NCI-H1417 treated with DMSO at 0.1 percent for 48 hours (cell line): Measurements from ENCODE around the gene GABRR1.
"Not testable (repeated sequence)": the region's sequence is repeated elsewhere in the genome, so short reads cannot be mapped to it uniquely, and the experiment has no call there.

Experiments
- DNase-seq: peaks from one replicate; lab custom pipeline; 2025; lab: John Stamatoyannopoulos, UW

Gene GABRR1

GRCh38 chr6:89217299-89217910 is at the start of gene GABRR1:
TSS of gene GABRR1 (minus strand) at chr6:89217358. CDS start at chr6:89217322, 36 bp downstream.
- no peak for DNase-seq

GRCh38 chr6:89264296-89264695 is 47.1 kb upstream of the GABRR1 start:
- no peak for DNase-seq

- DNase-seq, result no peak
Observed at GRCh38 chr6:89260832-89261231, 43.7 kb upstream of the GABRR1 start.

GRCh38 chr6:89260310-89260709 is 43.2 kb upstream of the GABRR1 start:
- DNase-seq, result no peak

- no peak for DNase-seq
Observed at GRCh38 chr6:89258912-89259311, 41.8 kb upstream of the GABRR1 start.

- DNase-seq, result no peak
Observed at GRCh38 chr6:89257781-89258180, 40.6 kb upstream of the GABRR1 start.

GRCh38 chr6:89257346-89257745 is 40.2 kb upstream of the GABRR1 start:
- DNase-seq, result no peak

GRCh38 chr6:89255417-89255816 is 38.3 kb upstream of the GABRR1 start:
- no peak for DNase-seq

GRCh38 chr6:89254569-89254968 is 37.4 kb upstream of the GABRR1 start:
- no peak for DNase-seq

- DNase-seq, result no peak
Observed at GRCh38 chr6:89252907-89253306, 35.7 kb upstream of the GABRR1 start.

GRCh38 chr6:89251976-89252375 is 34.8 kb upstream of the GABRR1 start:
- DNase-seq, result no peak

GRCh38 chr6:89251170-89251569 is 34.0 kb upstream of the GABRR1 start:
- DNase-seq, result no peak

GRCh38 chr6:89250239-89250638 is 33.1 kb upstream of the GABRR1 start:
- no peak for DNase-seq

GRCh38 chr6:89244241-89244985 is 27.3 kb upstream of the GABRR1 start:
- no peak for DNase-seq

GRCh38 chr6:89243331-89243629 is 26.1 kb upstream of the GABRR1 start:
- DNase-seq, result no peak

- no peak for DNase-seq
Observed at GRCh38 chr6:89242574-89243330, 25.6 kb upstream of the GABRR1 start.

- DNase-seq, result no peak
Observed at GRCh38 chr6:89239338-89239737, 22.2 kb upstream of the GABRR1 start.

- DNase-seq, result no peak
Observed at GRCh38 chr6:89237158-89237557, 20.0 kb upstream of the GABRR1 start.

GRCh38 chr6:89233605-89234004 is 16.4 kb upstream of the GABRR1 start:
- DNase-seq, result not testable (repeated sequence)

GRCh38 chr6:89222712-89223039 is 5.5 kb upstream of the GABRR1 start:
- no peak for DNase-seq

GRCh38 chr6:89221971-89222711 is 5.0 kb upstream of the GABRR1 start:
- no peak for DNase-seq

GRCh38 chr6:89221129-89221528 is 4.0 kb upstream of the GABRR1 start:
- no peak for DNase-seq

GRCh38 chr6:89216411-89216810 is 747 bp downstream of the GABRR1 start:
- DNase-seq, result no peak
